Measurements from ENCODE around the gene CFB. TPM values are rescaled to one million over a fixed set of nuclear protein-coding genes. Genes with fewer than 3 reads are reported as not detected.

CFB gene
- total and polyA plus RNA-seq, 4 donors = 2,016 to 3,272 (median 3,140) TPM

- H3K4me3 ChIP-seq (ENCODE audit: low read depth in 1 of 3, low read length in 3 of 3) = peak overlapping the region; percentile 69 to 93 (median 78)
- H3K36me3 ChIP-seq (ENCODE audit: control insufficient read depth in 4 of 4, insufficient read depth in 3 of 4, low read depth in 1 of 4, low read length in 3 of 4) = peaks cover 10 to 41% (median 25%) of the 10 kb centered on the region in 4 donors
- TF ChIP-seq SP1 (IDR thresholded peaks at IDR 0.05) = no peak
- no peak for TF ChIP-seq REST (IDR thresholded peaks at IDR 0.05)
- TF ChIP-seq JUND (IDR thresholded peaks at IDR 0.05) = peak in 1 of 2 donors; percentile 60
- no peak for DNase-seq (ENCODE audit: low spot score)
- H3K4me1 ChIP-seq (ENCODE audit: control insufficient read depth in 4 of 4, insufficient read depth in 4 of 4, low read length in 3 of 4) = peaks cover 6 to 34% (median 29%) of the 10 kb centered on the region in 4 donors
- peak overlapping the region; percentile 98 to 99 for H3K27ac ChIP-seq (ENCODE audit: low read depth in 1 of 2, low read length in 2 of 2)
- no peaks in the 10 kb centered on the region for H3K9me3 ChIP-seq (ENCODE audit: control insufficient read depth in 4 of 4, low read length in 3 of 4)
- WGBS = 21% methylated on average over 29 of the region's 29 CpGs
- peak overlapping the region; percentile 69 to 82 for H3K9ac ChIP-seq (ENCODE audit: low read depth in 1 of 2, low read length in 2 of 2)
- H3K27me3 ChIP-seq (ENCODE audit: control insufficient read depth in 4 of 4, insufficient read depth in 4 of 4, low read length in 3 of 4) = no peaks in the 10 kb centered on the region
These were observed 25.5 kb downstream of the CFB start for GRCh38 chr6:31971279-31971992.

GRCh38 chr6:31971993-31972708, 26.3 kb downstream of the CFB start, which contains the start of gene DXO:
Gene DXO (minus strand): TSS chr6:31972138. CDS start chr6:31971675, 463 bp downstream.
- Histone ChIP-seq H3K36me3 (ENCODE audit: control insufficient read depth in 4 of 4, insufficient read depth in 3 of 4, low read depth in 1 of 4, low read length in 3 of 4) (peaks cover 6 to 34% (median 18%) of the 10 kb centered on the region in 4 donors), H3K27me3 (ENCODE audit: control insufficient read depth in 4 of 4, insufficient read depth in 4 of 4, low read length in 3 of 4) (no peaks in the 10 kb centered on the region), H3K9ac (ENCODE audit: low read depth in 1 of 2, low read length in 2 of 2) (peak within 1 kb of the TSS; percentile 69 to 82), H3K4me1 (ENCODE audit: control insufficient read depth in 4 of 4, insufficient read depth in 4 of 4, low read length in 3 of 4) (peaks cover 6 to 34% (median 29%) of the 10 kb centered on the region in 4 donors), H3K4me3 (ENCODE audit: low read depth in 1 of 3, low read length in 3 of 3) (peak within 1 kb of the TSS; percentile 69 to 93 (median 78)), H3K9me3 (ENCODE audit: control insufficient read depth in 4 of 4, low read length in 3 of 4) (no peaks in the 10 kb centered on the region), H3K27ac (ENCODE audit: low read depth in 1 of 2, low read length in 2 of 2) (peak within 1 kb of the TSS; percentile 98 to 99)
- DNase-seq (ENCODE audit: low spot score) = peak; percentile 95
- WGBS = under 1% methylated on average over 62 of the region's 62 CpGs
- TF ChIP-seq GABPA (IDR thresholded peaks at IDR 0.05 in 1 of 2, conservative IDR thresholded peaks at IDR 0.05 in 1 of 2) = peak; percentile 88 to 96
- peak in 1 of 2 donors; percentile 74 for TF ChIP-seq EGR1 (IDR thresholded peaks at IDR 0.05; ENCODE audit: low read depth in 2 of 2)
- TF ChIP-seq SP1 (IDR thresholded peaks at IDR 0.05) = peak; percentile 66
- no peak for TF ChIP-seq FOXA1 (IDR thresholded peaks at IDR 0.05)
- TF ChIP-seq RXRA (IDR thresholded peaks at IDR 0.05) = peak in 1 of 2 donors; percentile 31
- peak in 1 of 2 donors; percentile 29 for TF ChIP-seq JUND (IDR thresholded peaks at IDR 0.05)
- TF ChIP-seq, protein P1, sequence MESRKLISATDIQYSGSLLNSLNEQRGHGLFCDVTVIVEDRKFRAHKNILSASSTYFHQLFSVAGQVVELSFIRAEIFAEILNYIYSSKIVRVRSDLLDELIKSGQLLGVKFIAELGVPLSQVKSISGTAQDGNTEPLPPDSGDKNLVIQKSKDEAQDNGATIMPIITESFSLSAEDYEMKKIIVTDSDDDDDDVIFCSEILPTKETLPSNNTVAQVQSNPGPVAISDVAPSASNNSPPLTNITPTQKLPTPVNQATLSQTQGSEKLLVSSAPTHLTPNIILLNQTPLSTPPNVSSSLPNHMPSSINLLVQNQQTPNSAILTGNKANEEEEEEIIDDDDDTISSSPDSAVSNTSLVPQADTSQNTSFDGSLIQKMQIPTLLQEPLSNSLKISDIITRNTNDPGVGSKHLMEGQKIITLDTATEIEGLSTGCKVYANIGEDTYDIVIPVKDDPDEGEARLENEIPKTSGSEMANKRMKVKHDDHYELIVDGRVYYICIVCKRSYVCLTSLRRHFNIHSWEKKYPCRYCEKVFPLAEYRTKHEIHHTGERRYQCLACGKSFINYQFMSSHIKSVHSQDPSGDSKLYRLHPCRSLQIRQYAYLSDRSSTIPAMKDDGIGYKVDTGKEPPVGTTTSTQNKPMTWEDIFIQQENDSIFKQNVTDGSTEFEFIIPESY (IDR thresholded peaks at IDR 0.05) = no peak
- TF ChIP-seq HNF4A (conservative IDR thresholded peaks at IDR 0.05) = peak; percentile 49 to 64
- TF ChIP-seq CTCF (IDR thresholded peaks at IDR 0.05; ENCODE audit: low read depth, low read length, missing input control) = no peak
- no peak for TF ChIP-seq FOXA2 (IDR thresholded peaks at IDR 0.05)
- no peak for TF ChIP-seq HNF4G (IDR thresholded peaks at IDR 0.05)
- TF ChIP-seq YY1 (IDR thresholded peaks at IDR 0.05) = peak; percentile 49
- TF ChIP-seq, protein P2, sequence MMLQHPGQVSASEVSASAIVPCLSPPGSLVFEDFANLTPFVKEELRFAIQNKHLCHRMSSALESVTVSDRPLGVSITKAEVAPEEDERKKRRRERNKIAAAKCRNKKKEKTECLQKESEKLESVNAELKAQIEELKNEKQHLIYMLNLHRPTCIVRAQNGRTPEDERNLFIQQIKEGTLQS (IDR thresholded peaks at IDR 0.05) = peak; percentile 78
- peak in 1 of 2 donors; percentile 43 for TF ChIP-seq RAD21 (IDR thresholded peaks at IDR 0.05)
- TF ChIP-seq TAF1 (conservative IDR thresholded peaks at IDR 0.05) = no peak
- TF ChIP-seq MAX (IDR thresholded peaks at IDR 0.05) = peak; percentile 33
- peak; percentile 54 for TF ChIP-seq REST (IDR thresholded peaks at IDR 0.05)
- peak; percentile 68 for TF ChIP-seq NR2F2 (IDR thresholded peaks at IDR 0.05)
